IPS-20b (cell line): Measurements from ENCODE around the gene UNC80.

Experiments
- H3K27ac ChIP-seq: one replicate; pipeline ENCODE4 v1.5.1; 2013; ENCODE audit warnings: low read length
- H3K27me3 ChIP-seq: 2 replicates; pipeline ENCODE4 v1.6.1; 2013; ENCODE audit warnings: mild to moderate bottlenecking, low read length, inconsistent platforms; ENCODE audit not compliant: insufficient read depth
- H3K36me3 ChIP-seq: 2 replicates; pipeline ENCODE4 v1.6.1; 2013; ENCODE audit warnings: low read depth, mild to moderate bottlenecking, inconsistent platforms, low read length, moderate library complexity; ENCODE audit not compliant: insufficient read depth
- H3K4me1 ChIP-seq: 2 replicates; pipeline ENCODE4 v1.6.1; 2013; ENCODE audit warnings: mild to moderate bottlenecking, control low read depth, inconsistent platforms, low read length, moderate library complexity; ENCODE audit not compliant: insufficient read depth
- H3K4me3 ChIP-seq: 2 replicates; pipeline ENCODE4 v1.5.1; 2013; ENCODE audit warnings: mild to moderate bottlenecking, low read length, inconsistent platforms
- H3K9ac ChIP-seq: 2 replicates; pipeline ENCODE4 v1.6.1; 2013; ENCODE audit warnings: low read depth, mild to moderate bottlenecking, inconsistent platforms, low read length, moderate library complexity
- H3K9me3 ChIP-seq: 2 replicates; pipeline ENCODE4 v1.6.1; 2013; ENCODE audit warnings: mild to moderate bottlenecking, low read depth, low read length, inconsistent platforms; ENCODE audit not compliant: insufficient read depth

Gene UNC80

DNA sequence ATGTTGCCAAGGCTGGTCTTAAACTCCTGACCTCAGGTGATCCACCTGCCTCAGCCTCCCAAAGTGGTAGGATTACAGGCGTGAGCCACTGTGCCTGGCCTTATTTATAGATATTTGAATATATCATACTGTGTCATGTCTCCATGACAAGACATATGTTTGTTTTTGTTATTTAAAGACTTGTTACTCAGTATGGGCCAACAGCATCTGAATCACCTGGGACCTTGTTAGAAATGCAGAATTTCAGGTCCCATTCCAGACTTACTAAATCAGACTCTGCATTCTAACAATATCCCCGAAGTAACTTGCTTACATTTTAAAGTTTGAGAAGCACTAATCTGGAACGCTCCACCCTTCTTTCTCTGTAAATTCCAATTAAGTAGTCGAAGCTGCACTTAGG, 264.0 kb downstream of the UNC80 start:
- no peaks in the 10 kb centered on the region for H3K9me3 ChIP-seq
- H3K27me3 ChIP-seq: no peaks in the 10 kb centered on the region
- H3K36me3 ChIP-seq: no peaks in the 10 kb centered on the region
- no peak overlapping the region for H3K4me3 ChIP-seq
- H3K27ac ChIP-seq: no peak overlapping the region
- no peak overlapping the region for H3K9ac ChIP-seq
- H3K4me1 ChIP-seq: no peaks in the 10 kb centered on the region

DNA sequence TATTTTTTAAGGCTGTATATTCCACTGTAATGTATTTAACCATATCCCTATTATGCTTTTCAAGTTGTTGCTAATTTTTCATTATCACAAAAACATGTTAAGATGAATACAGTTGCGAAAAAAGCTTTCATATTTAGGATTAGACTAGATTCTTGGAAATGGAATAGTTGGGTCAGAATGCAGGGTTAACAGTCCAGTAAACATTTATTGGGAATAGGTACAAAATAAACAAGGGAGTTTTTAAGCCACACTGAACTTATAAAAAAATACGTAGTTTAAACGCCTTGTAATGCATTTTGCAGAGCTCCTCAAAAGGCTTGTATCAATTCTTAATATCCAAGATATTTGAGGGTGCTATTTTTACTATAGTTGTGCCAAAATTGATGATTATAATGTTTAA, 266.4 kb downstream of the UNC80 start:
- Histone ChIP-seq H3K4me1 (no peaks in the 10 kb centered on the region), H3K9me3 (no peaks in the 10 kb centered on the region), H3K9ac (no peak overlapping the region), H3K27ac (no peak overlapping the region), H3K27me3 (no peaks in the 10 kb centered on the region), H3K4me3 (no peak overlapping the region), H3K36me3 (no peaks in the 10 kb centered on the region)

- Histone ChIP-seq H3K4me1 (no peaks in the 10 kb centered on the region), H3K36me3 (no peaks in the 10 kb centered on the region), H3K27ac (no peak overlapping the region), H3K9ac (no peak overlapping the region), H3K4me3 (no peak overlapping the region), H3K27me3 (no peaks in the 10 kb centered on the region), H3K9me3 (0 out of 2 replicates have a peak, but pooled peaks cover 5% of the 10 kb centered on the region)
Observed at GRCh38 chr2:210046851-210047500, 275.3 kb downstream of the UNC80 start.
